Endodermal cell (in vitro differentiated cells): Measurements from ENCODE around the gene TBC1D16. TPM values are rescaled to one million over a fixed set of nuclear protein-coding genes. Genes with fewer than 3 reads are reported as not detected.

Experiments
- DNase-seq: peaks from one replicate; pipeline ENCODE4 v3.0.0-alpha.2; 2017
- H3K27ac ChIP-seq: 2 replicates; pipeline ENCODE4 v1.5.1; 2013; ENCODE audit warnings: mild to moderate bottlenecking, low read depth, low read length, moderate library complexity
- H3K27me3 ChIP-seq: 2 replicates; pipeline ENCODE4 v1.6.1; 2013; ENCODE audit warnings: mild to moderate bottlenecking, low read length, moderate library complexity; ENCODE audit not compliant: insufficient read depth, control insufficient read depth, poor library complexity, severe bottlenecking
- H3K36me3 ChIP-seq: 2 replicates; pipeline ENCODE4 v1.7.0; 2013; ENCODE audit warnings: mild to moderate bottlenecking, low read length, moderate library complexity; ENCODE audit not compliant: control insufficient read depth, insufficient read depth
- H3K4me1 ChIP-seq: one replicate; pipeline ENCODE4 v1.7.0; 2013; ENCODE audit warnings: low read length; ENCODE audit not compliant: control insufficient read depth, insufficient read depth
- H3K4me3 ChIP-seq: 2 replicates; pipeline ENCODE4 v1.5.1; 2013; ENCODE audit warnings: mild to moderate bottlenecking, low read length, moderate library complexity
- H3K9ac ChIP-seq: 2 replicates; pipeline ENCODE4 v1.6.1; 2013; ENCODE audit warnings: mild to moderate bottlenecking, low read length, moderate library complexity; ENCODE audit not compliant: poor library complexity, severe bottlenecking; ENCODE audit errors: extremely low read depth
- H3K9me3 ChIP-seq: 2 replicates; pipeline ENCODE4 v1.6.1; 2013; ENCODE audit warnings: mild to moderate bottlenecking, low read length, moderate library complexity; ENCODE audit not compliant: control insufficient read depth
- H3K27ac Mint-ChIP-seq: 2 replicates; pipeline ENCODE4 v1.8.0; 2020; ENCODE audit warnings: mixed read lengths
- H3K27me3 Mint-ChIP-seq: 2 replicates; pipeline ENCODE4 v1.8.0; 2021; ENCODE audit warnings: mild to moderate bottlenecking, mixed read lengths; ENCODE audit not compliant: insufficient read depth
- H3K36me3 Mint-ChIP-seq: 2 replicates; pipeline ENCODE4 v1.8.0; 2020; ENCODE audit warnings: low read depth, mixed read lengths
- H3K4me1 Mint-ChIP-seq: 2 replicates; pipeline ENCODE4 v1.8.0; 2020; ENCODE audit warnings: mixed read lengths
- H3K4me3 Mint-ChIP-seq: 2 replicates; pipeline ENCODE4 v1.8.0; 2020; ENCODE audit warnings: mild to moderate bottlenecking, moderate library complexity, mixed read lengths
- H3K9me3 Mint-ChIP-seq: 2 replicates; pipeline ENCODE4 v1.8.0; 2020; ENCODE audit warnings: mild to moderate bottlenecking, mixed read lengths
- CTCF ChIP-seq: fragments of 200-600 bp; sonication (generic); conservative IDR thresholded peaks from 2 replicates; pipeline ENCODE4 v1.5.0; 2021; ENCODE audit warnings: antibody characterized with exemption, mild to moderate bottlenecking
- WGBS, 2 experiments: methylation state at CpG; one replicate each; pipeline versions ENCODE4 v1.1.5 to v1.1.7; 2013; ENCODE audit warnings: missing lambda C conversion rate in 2 of 2, mixed read lengths in 1 of 2; ENCODE audit not compliant: insufficient coverage in 1 of 2, insufficient read length in 1 of 2; 5-methylcytosine and 5-hydroxymethylcytosine counted together
- total RNA-seq, 2 donors: library from RNA; stranded (reverse); fragmentation: NEBNext Ultra II Directional in 1 of 2; extraction: Animal tissue kit (Norgen Biotek cat#: 25700) in 1 of 2; gene quantifications; 2 replicates in 1 of 2; 3 replicates in 1 of 2; pipeline ENCODE4 v1.2.1, GENCODE V29; 2021

The TBC1D16 gene
- total RNA-seq, 2 donors from 2014 or later: 88.2 to 116 TPM

GRCh38 chr17:80082403-80083135 lies 46.9 kb upstream of the TBC1D16 start:
- DNase-seq: peak; percentile 95
- Histone ChIP-seq H3K36me3 (no peaks in the 10 kb centered on the region), H3K27me3 (no peaks in the 10 kb centered on the region), H3K4me1 (no peaks in the 10 kb centered on the region), H3K9ac (no peak overlapping the region), H3K27ac (no peak overlapping the region), H3K9me3 (peaks cover under 1% of the 10 kb centered on the region), H3K4me3 (no peak overlapping the region)
- peaks cover 5% of the 10 kb centered on the region for H3K36me3 Mint-ChIP-seq
- H3K9me3 Mint-ChIP-seq: peaks cover 3% of the 10 kb centered on the region
- no peak overlapping the region for H3K4me3 Mint-ChIP-seq
- WGBS, 2 experiments: 39 to 51% methylated on average over 16 to 20 of the region's 20 CpGs
- peaks cover 1% of the 10 kb centered on the region for H3K4me1 Mint-ChIP-seq
- TF ChIP-seq CTCF: peak; percentile 90
- no peaks in the 10 kb centered on the region for H3K27me3 Mint-ChIP-seq
- H3K27ac Mint-ChIP-seq: no peak overlapping the region

GRCh38 chr17:80081596-80081995 lies 45.9 kb upstream of the TBC1D16 start:
- H3K9me3 ChIP-seq: peaks cover 4% of the 10 kb centered on the region
- H3K27ac Mint-ChIP-seq: no peak overlapping the region
- H3K36me3 Mint-ChIP-seq: peaks cover 7% of the 10 kb centered on the region

GRCh38 chr17:80080081-80080480 lies 44.4 kb upstream of the TBC1D16 start:
- Histone ChIP-seq H3K4me1 (no peaks in the 10 kb centered on the region), H3K27me3 (no peaks in the 10 kb centered on the region), H3K36me3 (no peaks in the 10 kb centered on the region), H3K9ac (no peak overlapping the region), H3K27ac (no peak overlapping the region), H3K4me3 (no peak overlapping the region), H3K9me3 (peaks cover 4% of the 10 kb centered on the region)
- H3K4me3 Mint-ChIP-seq: no peak overlapping the region
- TF ChIP-seq CTCF: no peak
- H3K27ac Mint-ChIP-seq: no peak overlapping the region
- H3K4me1 Mint-ChIP-seq: peaks cover 1% of the 10 kb centered on the region
- WGBS, 2 experiments: 91 to 92% methylated on average over 4 to 5 of the region's 6 CpGs
- peaks cover 5% of the 10 kb centered on the region for H3K9me3 Mint-ChIP-seq
- H3K27me3 Mint-ChIP-seq: no peaks in the 10 kb centered on the region
- H3K36me3 Mint-ChIP-seq: peaks cover 7% of the 10 kb centered on the region
- no peak for DNase-seq

More at GRCh38 chr17:80081596-80081995, 45.9 kb upstream of the TBC1D16 start:
- Mint-ChIP-seq H3K4me1 (peaks cover 1% of the 10 kb centered on the region), H3K9me3 (peaks cover 5% of the 10 kb centered on the region), H3K4me3 (no peak overlapping the region), H3K27me3 (no peaks in the 10 kb centered on the region)
- no peak for TF ChIP-seq CTCF
- Histone ChIP-seq H3K27me3 (no peaks in the 10 kb centered on the region), H3K27ac (no peak overlapping the region), H3K4me1 (no peaks in the 10 kb centered on the region), H3K36me3 (no peaks in the 10 kb centered on the region), H3K4me3 (no peak overlapping the region), H3K9ac (no peak overlapping the region)
- 94% methylated on average over 8 to 14 of the region's 14 CpGs for WGBS, 2 experiments
- no peak for DNase-seq
